WI38 (cell line): ENCODE results near the gene ABTB2.

ENCODE experiments used
- H3K4me3 ChIP-seq: 2 replicates; pipeline ENCODE4 v1.5.1; 2011; ENCODE audit warnings: low read depth, mild to moderate bottlenecking, control low read depth, low read length
- TF ChIP-seq, protein P1 (sequence below): IDR thresholded peaks from 2 replicates; pipeline ENCODE4 v1.5.1; 2012; ENCODE audit warnings: low read depth, mild to moderate bottlenecking, control low read depth, low read length

ABTB2 gene

DNA sequence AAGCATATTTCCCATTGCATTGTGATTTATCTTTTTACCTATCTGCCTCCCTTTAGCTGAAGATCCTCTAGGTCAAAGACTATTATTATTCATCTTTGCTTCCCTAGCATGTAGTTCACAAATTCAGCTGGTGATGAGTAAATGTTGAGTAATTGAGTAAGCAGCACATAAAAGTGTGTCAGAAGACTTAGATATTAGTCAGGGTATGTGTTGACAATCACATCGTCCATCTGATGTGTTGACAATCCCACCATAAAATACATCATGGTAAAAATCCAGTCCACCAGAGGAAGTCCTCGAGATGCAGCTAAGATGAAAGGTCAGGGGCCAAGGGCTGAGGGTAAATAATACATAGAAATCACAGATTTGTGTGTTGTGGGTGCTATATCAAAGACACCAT lies 22.9 kb upstream of the ABTB2 start:
- TF ChIP-seq, protein P1, sequence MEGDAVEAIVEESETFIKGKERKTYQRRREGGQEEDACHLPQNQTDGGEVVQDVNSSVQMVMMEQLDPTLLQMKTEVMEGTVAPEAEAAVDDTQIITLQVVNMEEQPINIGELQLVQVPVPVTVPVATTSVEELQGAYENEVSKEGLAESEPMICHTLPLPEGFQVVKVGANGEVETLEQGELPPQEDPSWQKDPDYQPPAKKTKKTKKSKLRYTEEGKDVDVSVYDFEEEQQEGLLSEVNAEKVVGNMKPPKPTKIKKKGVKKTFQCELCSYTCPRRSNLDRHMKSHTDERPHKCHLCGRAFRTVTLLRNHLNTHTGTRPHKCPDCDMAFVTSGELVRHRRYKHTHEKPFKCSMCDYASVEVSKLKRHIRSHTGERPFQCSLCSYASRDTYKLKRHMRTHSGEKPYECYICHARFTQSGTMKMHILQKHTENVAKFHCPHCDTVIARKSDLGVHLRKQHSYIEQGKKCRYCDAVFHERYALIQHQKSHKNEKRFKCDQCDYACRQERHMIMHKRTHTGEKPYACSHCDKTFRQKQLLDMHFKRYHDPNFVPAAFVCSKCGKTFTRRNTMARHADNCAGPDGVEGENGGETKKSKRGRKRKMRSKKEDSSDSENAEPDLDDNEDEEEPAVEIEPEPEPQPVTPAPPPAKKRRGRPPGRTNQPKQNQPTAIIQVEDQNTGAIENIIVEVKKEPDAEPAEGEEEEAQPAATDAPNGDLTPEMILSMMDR, result no peak
- H3K4me3 ChIP-seq, result no peak overlapping the region

GRCh38 chr11:34379539-34379938 lies 21.7 kb upstream of the ABTB2 start:
- TF ChIP-seq, protein P1, result no peak
- H3K4me3 ChIP-seq, result no peak overlapping the region

DNA sequence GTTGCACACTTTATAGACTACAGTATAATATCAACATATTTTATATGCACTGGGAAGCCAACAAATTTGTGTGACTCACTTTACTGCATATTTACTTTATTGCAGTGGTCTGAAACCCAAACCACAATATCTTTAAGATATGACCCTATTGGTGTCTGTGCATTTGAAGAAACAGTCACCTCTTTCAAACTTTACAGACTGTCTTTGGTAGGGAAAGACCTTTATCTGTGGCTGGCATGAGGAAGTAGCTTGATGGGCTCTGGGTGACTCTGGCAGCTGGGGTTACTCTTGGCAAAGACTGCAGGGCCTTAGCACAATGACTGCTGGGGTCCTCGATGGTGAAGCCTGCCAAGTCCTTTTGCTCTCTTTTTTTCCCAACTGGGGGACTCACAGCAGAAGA lies 21.3 kb upstream of the ABTB2 start:
- TF ChIP-seq, protein P1, result no peak
- H3K4me3 ChIP-seq, result no peak overlapping the region

GRCh38 chr11:34373727-34374126 lies 15.9 kb upstream of the ABTB2 start:
- no peak overlapping the region for H3K4me3 ChIP-seq
- TF ChIP-seq, protein P1, result no peak

GRCh38 chr11:34366522-34366921 lies 8.7 kb upstream of the ABTB2 start:
- TF ChIP-seq, protein P1, result no peak
- no peak overlapping the region for H3K4me3 ChIP-seq

- TF ChIP-seq, protein P1, result no peak
- no peak overlapping the region for H3K4me3 ChIP-seq
These were observed 6.3 kb upstream of the ABTB2 start for GRCh38 chr11:34364102-34364501.

DNA sequence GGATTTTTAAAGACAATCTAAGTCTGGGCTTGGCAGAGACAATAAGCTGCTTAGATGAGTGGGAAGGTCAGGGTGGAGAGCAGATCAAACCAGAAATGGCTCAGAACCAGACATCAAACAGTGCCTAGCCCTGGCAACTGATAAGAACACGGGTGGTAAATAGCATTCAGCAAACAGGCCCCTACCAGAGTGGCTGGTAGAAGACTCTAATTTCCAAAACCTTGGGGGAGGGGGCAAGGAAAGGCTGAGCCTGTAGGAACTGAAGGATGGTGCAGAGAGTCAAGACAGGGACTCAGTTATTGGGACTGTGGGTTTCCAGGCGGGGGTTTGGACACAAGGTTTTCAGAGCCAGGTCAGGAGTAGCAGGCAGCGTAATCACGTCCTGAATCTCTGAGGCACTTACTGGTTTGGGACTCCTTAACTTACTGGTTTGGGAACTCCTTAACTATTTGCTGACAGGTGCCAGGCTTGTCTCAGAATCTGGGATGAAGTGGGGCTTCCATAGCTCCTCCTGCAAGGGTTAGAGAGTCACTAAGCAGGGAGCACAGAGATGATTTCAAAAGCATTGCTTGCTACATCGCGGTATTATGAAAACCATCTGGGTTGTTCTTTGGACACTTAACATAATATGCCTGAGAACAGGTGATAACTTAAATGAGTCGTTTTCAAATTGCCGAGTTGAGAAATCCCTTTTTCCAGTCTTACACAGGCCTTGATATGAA lies 5.7 kb upstream of the ABTB2 start:
- no peak overlapping the region for H3K4me3 ChIP-seq
- TF ChIP-seq, protein P1, result no peak
